ENCODE data around the gene FBXO44. TPM values are rescaled to one million over a fixed set of nuclear protein-coding genes. Genes with fewer than 3 reads are reported as not detected.
"Not testable (repeated sequence)": the region's sequence is repeated elsewhere in the genome, so short reads cannot be mapped to it uniquely, and the experiment has no call there.

FBXO44 gene, protein sequence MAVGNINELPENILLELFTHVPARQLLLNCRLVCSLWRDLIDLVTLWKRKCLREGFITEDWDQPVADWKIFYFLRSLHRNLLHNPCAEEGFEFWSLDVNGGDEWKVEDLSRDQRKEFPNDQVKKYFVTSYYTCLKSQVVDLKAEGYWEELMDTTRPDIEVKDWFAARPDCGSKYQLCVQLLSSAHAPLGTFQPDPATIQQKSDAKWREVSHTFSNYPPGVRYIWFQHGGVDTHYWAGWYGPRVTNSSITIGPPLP
- polyA plus RNA-seq (119 and 126 TPM in 2 replicates), polyA minus RNA-seq (47.3 and 56.0 TPM in 2 replicates)

GRCh38 chr1:11654137-11654938, at the start of gene FBXO44, which contains the start of gene FBXO2:
TSS of gene FBXO44 (plus strand) at chr1:11654877. CDS start at chr1:11655836, 959 bp downstream.
TSS of gene FBXO2 (minus strand) at chr1:11654429. CDS start at chr1:11654340, 89 bp downstream.
- no peaks in the 10 kb centered on the region for H3K27me3 ChIP-seq (ENCODE audit: insufficient read depth, low read depth, low read length)
- H3K9me3 ChIP-seq (ENCODE audit: low read length), result no peaks in the 10 kb centered on the region
- peak within 1 kb of the TSS; percentile 97 for H3K4me2 ChIP-seq (ENCODE audit: low read length)
- no peak within 1 kb of the TSS for H3K27ac ChIP-seq (ENCODE audit: low read length)
- TF ChIP-seq RAD21 (conservative IDR thresholded peaks at IDR 0.05) (no peak), POLR2AphosphoS5 (IDR thresholded peaks at IDR 0.05) (peak; percentile 69), MXI1 (conservative IDR thresholded peaks at IDR 0.05; ENCODE audit: poor library complexity, severe bottlenecking) (no peak), CTCF (IDR thresholded peaks at IDR 0.05; ENCODE audit: poor library complexity, severe bottlenecking) (no peak)
- H3K9ac ChIP-seq (ENCODE audit: low read length), result peak within 1 kb of the TSS; percentile 78
- peaks cover 4% of the 10 kb centered on the region for H3K36me3 ChIP-seq (ENCODE audit: insufficient read depth, low read length)
- H2AFZ ChIP-seq (ENCODE audit: low read depth, low read length), result peak within 1 kb of the TSS; percentile 43
- peak within 1 kb of the TSS; percentile 86 for H3K4me3 ChIP-seq (ENCODE audit: low read length)
- H4K20me1 ChIP-seq (ENCODE audit: insufficient read depth), result no peaks in the 10 kb centered on the region
- no peaks in the 10 kb centered on the region for H3K79me2 ChIP-seq (replicated peaks; ENCODE audit: insufficient read depth, low read length)
- no peaks in the 10 kb centered on the region for H3F3A ChIP-seq (ENCODE audit: insufficient read depth, low read length, poor library complexity, severe bottlenecking)
- no peaks in the 10 kb centered on the region for H3K9me2 ChIP-seq (ENCODE audit: insufficient read depth, low read length)

GRCh38 chr1:11606775-11607174, 47.9 kb upstream of the FBXO44 start:
- H3F3A ChIP-seq (ENCODE audit: insufficient read depth, low read length, poor library complexity, severe bottlenecking), result no peaks in the 10 kb centered on the region
- no peaks in the 10 kb centered on the region for H3K9me3 ChIP-seq (ENCODE audit: low read length)
- no peaks in the 10 kb centered on the region for H3K9me2 ChIP-seq (ENCODE audit: insufficient read depth, low read length)
- H3K36me3 ChIP-seq (ENCODE audit: insufficient read depth, low read length), result no peaks in the 10 kb centered on the region
- no peak overlapping the region for H3K9ac ChIP-seq (ENCODE audit: low read length)
- no peak overlapping the region for H2AFZ ChIP-seq (ENCODE audit: low read depth, low read length)
- H3K4me2 ChIP-seq (ENCODE audit: low read length), result no peak overlapping the region
- no peak overlapping the region for H3K27ac ChIP-seq (ENCODE audit: low read length)
- H3K4me3 ChIP-seq (ENCODE audit: low read length), result no peak overlapping the region
- TF ChIP-seq EP300 (conservative IDR thresholded peaks at IDR 0.05; ENCODE audit: poor library complexity, severe bottlenecking) (no peak), TAF1 (IDR thresholded peaks at IDR 0.05; ENCODE audit: low read depth) (no peak), POLR2AphosphoS5 (IDR thresholded peaks at IDR 0.05) (no peak), RAD21 (conservative IDR thresholded peaks at IDR 0.05) (no peak), REST (IDR thresholded peaks at IDR 0.05; ENCODE audit: borderline replicate concordance) (no peak), CTCF (IDR thresholded peaks at IDR 0.05; ENCODE audit: poor library complexity, severe bottlenecking) (no peak), SMC3 (conservative IDR thresholded peaks at IDR 0.05; ENCODE audit: poor library complexity) (no peak), EZH2 (IDR thresholded peaks at IDR 0.05; ENCODE audit: borderline replicate concordance, insufficient read depth, low read length, poor library complexity, severe bottlenecking) (no peak), MXI1 (conservative IDR thresholded peaks at IDR 0.05; ENCODE audit: poor library complexity, severe bottlenecking) (no peak)
- no peaks in the 10 kb centered on the region for H4K20me1 ChIP-seq (ENCODE audit: insufficient read depth)
- H3K79me2 ChIP-seq (replicated peaks; ENCODE audit: insufficient read depth, low read length), result no peaks in the 10 kb centered on the region
- no peaks in the 10 kb centered on the region for H3K27me3 ChIP-seq (ENCODE audit: insufficient read depth, low read depth, low read length)

DNA sequence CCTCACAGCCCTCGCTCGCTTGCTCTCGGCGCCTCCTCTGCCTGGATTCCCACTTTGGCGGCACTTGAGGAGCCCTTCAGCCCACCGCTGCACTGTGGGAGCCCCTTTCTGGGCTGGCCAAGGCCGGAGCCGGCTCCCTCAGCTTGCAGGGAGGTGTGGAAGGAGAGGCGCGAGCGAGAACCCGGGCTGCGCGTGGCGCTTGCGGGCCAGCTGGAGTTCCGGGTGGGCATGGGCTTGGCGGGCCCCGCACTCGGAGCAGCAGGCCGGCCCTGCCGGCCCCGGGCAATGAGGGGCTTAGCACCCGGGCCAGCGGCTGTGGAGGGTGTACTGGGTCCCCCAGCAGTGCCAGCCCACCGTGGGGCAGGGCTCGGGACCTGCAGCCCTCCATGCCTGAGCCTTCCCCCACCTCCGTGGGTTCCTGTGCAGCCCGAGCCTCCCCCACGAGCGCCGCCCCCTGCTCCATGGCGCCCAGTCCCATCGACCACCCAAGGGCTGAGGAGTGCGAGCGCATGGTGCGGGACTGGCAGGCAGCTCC, 46.0 kb upstream of the FBXO44 start:
- not testable (repeated sequence) for H3K4me3 ChIP-seq (ENCODE audit: low read length); H3K36me3 ChIP-seq (ENCODE audit: insufficient read depth, low read length); H4K20me1 ChIP-seq (ENCODE audit: insufficient read depth); H3K79me2 ChIP-seq (replicated peaks; ENCODE audit: insufficient read depth, low read length); H3K27ac ChIP-seq (ENCODE audit: low read length); H3K9ac ChIP-seq (ENCODE audit: low read length); H3F3A ChIP-seq (ENCODE audit: insufficient read depth, low read length, poor library complexity, severe bottlenecking); H3K27me3 ChIP-seq (ENCODE audit: insufficient read depth, low read depth, low read length); H2AFZ ChIP-seq (ENCODE audit: low read depth, low read length); H3K9me3 ChIP-seq (ENCODE audit: low read length); H3K9me2 ChIP-seq (ENCODE audit: insufficient read depth, low read length); H3K4me2 ChIP-seq (ENCODE audit: low read length)
